HCT116 (cell line): Measurements from ENCODE around the gene SRGAP1.

Experiments
- CTCF ChIP-seq, 3 experiments: fragments of 200-600 bp in 1 of 3; sonication (generic) in 1 of 3; IDR thresholded peaks in 2 of 3; conservative IDR thresholded peaks in 1 of 3; 2 replicates each; pipeline ENCODE4 v1.5.1; 2012 to 2017; ENCODE audit warnings: low read depth in 2 of 3, low read length in 2 of 3, antibody characterized with exemption in 1 of 3, borderline replicate concordance in 1 of 3, control low read depth in 1 of 3, mild to moderate bottlenecking in 1 of 3, mixed read lengths in 1 of 3, mixed run types in 1 of 3, moderate library complexity in 1 of 3; ENCODE audit not compliant: insufficient read depth in 1 of 3
- EZH2 ChIP-seq: fragments of 200-600 bp; sonication (generic); IDR thresholded peaks from 2 replicates; pipeline ENCODE4 v1.6.1; 2017; ENCODE audit warnings: antibody characterized with exemption, mixed run types
- EZH2phosphoT487 ChIP-seq: fragments of 200-600 bp; IDR thresholded peaks from 2 replicates; pipeline ENCODE4 v1.6.1; 2018; ENCODE audit warnings: antibody characterized with exemption, borderline replicate concordance
- FOSL1 ChIP-seq: IDR thresholded peaks from 2 replicates; pipeline ENCODE4 v1.6.1; 2012; ENCODE audit warnings: low read depth
- MAX ChIP-seq: IDR thresholded peaks from 2 replicates; pipeline ENCODE4 v1.6.1; 2012
- POLR2A ChIP-seq: IDR thresholded peaks from 2 replicates; pipeline ENCODE4 v1.7.0; 2011; ENCODE audit warnings: borderline replicate concordance; ENCODE audit not compliant: insufficient read depth, insufficient read length; ENCODE audit errors: extremely low read depth
- POLR2AphosphoS5 ChIP-seq: IDR thresholded peaks from 2 replicates; pipeline ENCODE4 v1.6.1; 2011; ENCODE audit warnings: mild to moderate bottlenecking, low read depth, low read length, moderate library complexity
- RAD21 ChIP-seq: IDR thresholded peaks from 2 replicates; pipeline ENCODE4 v1.6.1; 2012; ENCODE audit warnings: low read depth, mild to moderate bottlenecking
- SP1 ChIP-seq: IDR thresholded peaks from 2 replicates; pipeline ENCODE4 v1.6.1; 2012; ENCODE audit warnings: low read depth
- TCF7L2 ChIP-seq: IDR thresholded peaks from 2 replicates; pipeline ENCODE4 v1.7.0; 2011; ENCODE audit warnings: borderline replicate concordance, inconsistent platforms; ENCODE audit not compliant: insufficient read depth, insufficient read length; ENCODE audit errors: extremely low read depth
- YY1 ChIP-seq: IDR thresholded peaks from 2 replicates; pipeline ENCODE4 v1.6.1; 2011; ENCODE audit warnings: low read length, low read depth, moderate library complexity, mild to moderate bottlenecking; ENCODE audit not compliant: insufficient replicate concordance; ENCODE audit errors: extremely low read depth
- ZFX ChIP-seq: fragments of 450-650 bp; IDR thresholded peaks from 2 replicates; pipeline ENCODE4 v1.6.1; 2017

GRCh38 chr12:63822352-63822751, 22.1 kb upstream of the SRGAP1 start:
- TF ChIP-seq CTCF (IDR thresholded peaks at IDR 0.05 in 2 of 3, conservative IDR thresholded peaks at IDR 0.05 in 1 of 3; ENCODE audit: borderline replicate concordance in 1 of 3, insufficient read depth in 1 of 3, low read depth in 2 of 3, low read length in 2 of 3) = no peak
- no peak for TF ChIP-seq TCF7L2
- no peak for TF ChIP-seq POLR2A
- TF ChIP-seq RAD21 = no peak
- no peak for TF ChIP-seq ZFX
- no peak for TF ChIP-seq EZH2
- TF ChIP-seq FOSL1 = no peak
- TF ChIP-seq YY1 = no peak
- no peak for TF ChIP-seq MAX
- no peak for TF ChIP-seq POLR2AphosphoS5
- TF ChIP-seq SP1 = no peak
- no peak for TF ChIP-seq EZH2phosphoT487
